Umbilical cord (tissue), 2 donors: ENCODE measurements around the gene UBE4B. TPM values are rescaled to one million over a fixed set of nuclear protein-coding genes. Genes with fewer than 3 reads are reported as not detected.
A peak's percentile ranks its signal among the peaks of the same experiment; 100 is the strongest.
"Not testable (repeated sequence)": the region's sequence is repeated elsewhere in the genome, so short reads cannot be mapped to it uniquely, and the experiment has no call there.

Experiments
- DNase-seq: peaks from one replicate; pipeline ENCODE4 v3.0.0-alpha.2; 2015; ENCODE audit warnings: low spot score
- total RNA-seq: library from RNA; depleted of rRNA; stranded (reverse); fragments of >200 nt; gene quantifications from one replicate; pipeline ENCODE4 v1.2.3, GENCODE V29; 2014; ENCODE audit warnings: low replicate concordance; ENCODE audit not compliant: insufficient read depth

Gene UBE4B
- total RNA-seq, 1 donor from 2014 or later, result 36.4 TPM

DNA sequence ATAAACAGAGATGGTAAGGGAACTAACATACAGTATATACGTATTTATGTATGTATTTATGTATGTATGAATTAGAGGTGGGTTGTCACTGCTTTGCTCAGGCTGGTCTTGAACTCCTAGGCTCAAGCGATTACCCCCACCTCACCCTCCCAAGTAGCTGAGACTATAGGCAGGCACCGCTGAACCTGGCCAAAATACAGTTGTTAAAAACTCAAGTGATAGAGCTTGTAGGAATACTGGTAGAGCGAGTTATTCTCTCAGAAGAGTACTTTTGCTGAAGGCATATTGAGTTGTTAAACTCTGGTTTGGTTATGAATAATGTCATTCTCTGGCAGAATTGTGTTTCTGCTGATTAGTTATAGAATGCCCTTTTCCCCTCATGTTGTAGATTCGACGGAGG, 38.9 kb downstream of the UBE4B start:
- peak; percentile 50 for DNase-seq

GRCh38 chr1:10073371-10073770, 40.6 kb downstream of the UBE4B start:
- not testable (repeated sequence) for DNase-seq

DNA sequence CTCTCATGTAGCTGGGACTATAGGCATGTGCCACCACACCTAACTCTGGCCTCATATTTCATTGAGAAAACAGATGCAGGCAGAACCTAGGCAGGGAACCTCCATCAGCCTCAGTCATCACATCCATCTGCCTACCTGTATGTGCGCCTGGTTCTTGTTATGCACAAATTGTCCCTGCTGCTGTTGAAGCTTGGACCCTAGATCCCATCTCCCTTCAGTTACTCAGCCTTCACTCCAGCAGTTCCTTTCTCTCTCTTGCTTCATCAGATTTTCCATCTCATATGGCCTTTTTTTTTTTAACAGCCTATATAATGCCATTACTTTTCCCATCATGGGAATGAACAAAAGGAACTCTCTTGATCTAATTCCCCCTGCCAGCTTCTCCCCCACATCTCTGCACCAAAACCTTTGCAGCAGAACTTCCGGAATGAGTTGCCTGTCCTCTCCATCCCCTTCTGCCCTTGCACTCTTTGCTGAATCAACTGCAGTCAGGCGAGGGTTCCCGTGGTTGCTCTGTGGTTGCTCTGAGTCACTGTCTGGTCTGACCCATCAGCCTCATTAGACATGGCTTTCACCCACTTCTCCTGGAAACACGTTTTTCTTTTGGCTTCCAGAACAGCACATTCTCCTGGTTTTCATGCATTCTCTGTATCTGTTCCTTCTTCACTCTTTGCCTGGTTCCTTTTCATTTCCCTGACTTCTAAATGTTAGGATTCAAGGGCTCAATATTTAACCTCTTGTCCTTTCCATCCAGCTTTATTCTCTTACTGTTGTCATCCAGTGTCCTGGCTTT, 41.5 kb downstream of the UBE4B start:
- DNase-seq, result no peak

- DNase-seq, result no peak
Observed at GRCh38 chr1:10074852-10075730, 42.3 kb downstream of the UBE4B start.

- DNase-seq, result no peak
Observed at GRCh38 chr1:10075732-10076131, 43.0 kb downstream of the UBE4B start.

GRCh38 chr1:10078494-10078893, 45.7 kb downstream of the UBE4B start:
- DNase-seq, result no peak

GRCh38 chr1:10080523-10080922, 47.8 kb downstream of the UBE4B start:
- DNase-seq, result no peak

DNA sequence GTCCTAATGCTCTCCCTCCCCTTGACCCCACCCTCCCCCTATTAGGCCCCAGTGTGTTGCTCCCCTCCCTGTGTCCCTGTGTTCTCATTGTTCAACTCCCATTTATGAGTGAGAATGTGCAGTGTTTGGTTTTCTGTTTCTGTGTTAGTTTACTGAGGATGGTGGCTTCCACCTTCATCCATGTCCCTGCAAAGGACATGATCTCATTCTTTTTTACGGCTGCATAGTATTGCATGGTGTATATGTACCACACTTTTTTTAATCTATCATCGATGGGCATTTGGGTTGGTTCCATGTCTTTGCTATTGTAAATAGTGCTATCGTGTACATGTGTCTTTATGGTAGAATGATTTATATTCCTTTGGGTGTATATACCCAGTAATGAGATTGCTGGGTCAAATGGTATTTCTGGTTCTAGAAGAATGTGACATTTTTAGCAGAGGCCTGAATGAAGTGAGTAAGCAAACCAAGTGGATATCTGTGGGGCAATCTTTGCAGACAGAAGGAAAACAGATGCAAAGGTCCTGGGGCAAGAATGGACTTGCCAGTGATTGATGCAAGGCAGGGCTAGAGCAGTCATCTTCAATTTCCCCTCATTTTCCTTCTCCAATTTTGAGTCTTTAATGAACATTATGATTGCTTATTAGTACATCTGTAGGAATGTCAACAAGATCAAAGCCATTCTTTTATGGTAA, 50.2 kb downstream of the UBE4B start:
- peak; percentile 21 for DNase-seq

DNA sequence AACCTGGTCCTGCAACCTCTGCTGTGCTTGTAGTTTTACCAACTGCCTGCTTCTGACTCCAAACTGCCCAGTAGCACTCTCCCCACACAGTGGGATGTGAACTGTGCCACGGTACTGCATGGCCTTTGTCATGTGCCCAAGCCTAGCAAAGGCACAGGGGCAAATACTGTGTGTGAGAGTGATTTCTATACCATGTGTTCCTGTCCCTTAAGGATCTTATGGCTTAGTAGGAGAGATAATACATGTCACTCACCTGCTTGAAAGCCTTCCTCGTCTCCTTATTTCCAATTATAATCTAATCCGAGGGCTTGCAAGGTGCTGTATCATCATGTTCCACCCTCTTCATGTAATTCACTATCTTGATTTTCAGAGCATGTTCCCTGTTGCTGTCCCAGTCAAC, 51.3 kb downstream of the UBE4B start:
- DNase-seq, result no peak

GRCh38 chr1:10085076-10085475, 52.3 kb downstream of the UBE4B start:
- DNase-seq, result no peak

DNA sequence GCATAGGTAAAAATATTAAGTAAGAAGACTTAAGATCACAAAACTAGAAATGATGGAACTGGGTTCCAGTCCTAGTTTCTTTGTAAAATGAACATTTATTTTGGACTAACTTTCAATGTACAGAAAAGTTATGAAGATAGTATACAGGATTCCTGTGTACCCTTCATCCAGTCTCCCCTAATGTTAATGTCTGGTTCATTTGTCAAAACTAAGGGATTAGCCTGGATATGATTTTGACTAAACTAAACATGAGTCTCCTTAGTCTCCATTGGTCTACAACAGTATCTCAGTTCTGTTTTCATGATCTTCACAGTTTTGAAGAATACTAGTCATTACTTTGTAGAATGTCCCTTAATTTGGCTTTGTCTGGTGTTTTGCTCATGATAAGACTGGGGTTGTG, 54.5 kb downstream of the UBE4B start:
- no peak for DNase-seq

DNA sequence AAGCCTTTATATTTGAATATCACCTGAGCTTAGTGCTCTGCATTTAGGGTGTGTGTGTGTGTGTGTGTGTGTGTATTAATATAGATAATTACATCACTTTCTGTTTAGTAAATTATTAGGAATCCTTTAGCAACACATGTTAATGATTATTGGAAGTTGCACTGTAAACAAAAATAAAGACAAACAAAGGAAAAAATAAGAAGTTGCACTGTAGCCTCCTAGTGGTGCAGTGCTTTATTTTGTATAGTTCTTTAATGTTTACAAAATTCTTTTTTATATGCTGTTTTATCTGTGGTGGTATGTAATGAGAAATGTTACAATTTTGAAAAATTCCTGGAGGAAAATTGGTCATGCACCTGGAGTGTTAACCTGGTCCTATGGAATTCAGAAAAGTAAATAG, 69.2 kb downstream of the UBE4B start:
- no peak for DNase-seq

DNA sequence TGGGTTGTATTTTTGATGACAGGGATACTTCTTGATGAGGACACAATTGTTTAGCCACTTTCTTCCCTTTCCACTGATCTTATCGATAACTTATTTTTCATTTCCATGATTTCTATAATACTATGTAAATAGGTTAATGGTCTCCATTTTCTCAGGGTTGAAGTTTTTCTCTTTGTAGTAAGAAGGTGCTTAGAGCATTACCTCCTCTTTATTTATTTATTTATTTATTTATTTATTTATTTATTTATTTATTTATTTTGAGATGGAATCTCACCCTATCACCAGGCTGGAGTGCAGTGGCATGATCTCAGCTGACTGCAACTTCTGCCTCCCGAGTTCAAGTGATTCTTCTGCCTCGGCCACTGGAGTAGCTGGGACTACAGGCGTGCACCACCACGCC, 70.4 kb downstream of the UBE4B start:
- DNase-seq, result no peak

DNA sequence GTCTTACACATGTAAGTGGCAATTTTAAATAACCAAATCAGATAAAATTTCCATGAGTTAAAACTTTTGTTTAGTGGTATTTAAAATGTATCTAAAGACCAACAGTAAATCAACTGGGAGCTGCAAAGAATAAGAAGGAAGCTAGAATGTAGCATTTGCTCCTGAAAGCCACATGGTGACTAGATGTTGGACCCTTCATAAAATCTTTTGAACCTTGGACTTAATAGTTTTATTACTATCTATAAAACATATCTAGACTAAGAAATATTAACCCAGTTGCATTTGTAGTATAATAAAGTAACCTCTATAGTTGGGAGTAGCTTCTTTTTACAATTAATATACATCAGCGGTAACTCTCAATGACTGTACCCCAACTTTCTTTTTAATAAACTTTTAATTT, 72.1 kb downstream of the UBE4B start:
- no peak for DNase-seq

- no peak for DNase-seq
Observed at GRCh38 chr1:10105484-10105883, 72.7 kb downstream of the UBE4B start.

GRCh38 chr1:10106241-10106640, 73.5 kb downstream of the UBE4B start:
- no peak for DNase-seq

- DNase-seq, result peak; percentile 38
Observed at GRCh38 chr1:10106756-10107475, 74.2 kb downstream of the UBE4B start.

- DNase-seq, result not testable (repeated sequence)
Observed at GRCh38 chr1:10107476-10107847, 74.7 kb downstream of the UBE4B start.

- peak; percentile 14 for DNase-seq
Observed at GRCh38 chr1:10108134-10108663, 75.4 kb downstream of the UBE4B start.

DNA sequence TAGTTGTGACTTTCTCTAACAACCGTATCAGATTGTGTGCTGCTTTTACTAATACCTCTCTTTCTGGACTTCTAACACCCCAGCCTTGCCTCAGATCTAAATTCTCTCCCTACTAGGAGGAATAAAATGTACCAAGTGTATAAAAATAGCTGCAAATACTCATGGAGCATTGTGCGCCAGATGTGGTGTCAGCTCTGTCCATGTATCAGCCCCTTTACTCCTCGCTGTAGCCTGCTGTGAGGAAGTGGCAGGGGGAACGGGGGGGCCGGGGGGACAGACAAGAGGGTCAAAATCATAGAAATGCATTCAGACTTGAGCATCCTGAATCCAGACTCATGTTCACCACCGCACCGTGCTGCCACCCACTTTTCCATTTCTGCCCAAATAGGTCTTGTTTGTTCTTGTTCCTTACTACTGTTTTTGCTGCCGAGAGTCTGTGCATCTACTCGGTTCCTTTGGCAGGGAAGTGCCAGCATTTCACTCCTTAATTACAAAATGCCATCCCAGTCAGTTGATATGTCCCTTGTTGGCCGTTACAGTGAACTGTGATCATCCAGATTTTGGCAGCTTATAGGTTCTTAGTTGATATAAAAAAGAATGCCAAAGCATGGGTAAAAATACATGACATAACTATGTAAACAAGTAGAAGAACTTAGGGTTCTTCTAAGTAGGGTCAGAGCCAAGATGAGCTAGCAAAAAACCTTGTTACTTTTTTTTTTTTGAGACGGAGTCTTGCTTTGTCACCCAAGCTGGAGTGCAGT, 76.4 kb downstream of the UBE4B start:
- no peak for DNase-seq

GRCh38 chr1:10113501-10113900, 80.7 kb downstream of the UBE4B start:
- DNase-seq, result no peak
